ENCODE results near the gene HERC6.
"Not testable (repeated sequence)": the region's sequence is repeated elsewhere in the genome, so short reads cannot be mapped to it uniquely, and the experiment has no call there.

HERC6 gene

GRCh38 chr4:88378691-88379559 lies at the start of gene HERC6:
Gene HERC6, plus strand, starts transcription at chr4:88378852. Its CDS starts 70 bp downstream, at chr4:88378922.
- no peaks in the 10 kb centered on the region for H3K4me1 ChIP-seq (ENCODE audit: control insufficient read depth in 1 of 2, insufficient read depth in 2 of 2, low read length in 2 of 2)
- no peaks in the 10 kb centered on the region for H3K36me3 ChIP-seq (ENCODE audit: control insufficient read depth in 1 of 2, insufficient read depth in 2 of 2, low read length in 2 of 2)
- peak within 1 kb of the TSS; percentile 82 for H3K27ac ChIP-seq (ENCODE audit: low read length)
- no peaks in the 10 kb centered on the region for H3K9me3 ChIP-seq (ENCODE audit: control insufficient read depth in 1 of 2, low read length in 2 of 2)
- H3K27me3 ChIP-seq (ENCODE audit: low read depth, low read length) = no peaks in the 10 kb centered on the region
- H3K4me3 ChIP-seq (ENCODE audit: low read depth in 1 of 2, low read length in 2 of 2) = peak within 1 kb of the TSS; percentile 82 to 97

- Histone ChIP-seq H3K4me1 (ENCODE audit: control insufficient read depth in 1 of 2, insufficient read depth in 2 of 2, low read length in 2 of 2) (no peaks in the 10 kb centered on the region), H3K27me3 (ENCODE audit: low read depth, low read length) (no peaks in the 10 kb centered on the region), H3K4me3 (ENCODE audit: low read depth in 1 of 2, low read length in 2 of 2) (no peak overlapping the region), H3K27ac (ENCODE audit: low read length) (no peak overlapping the region), H3K36me3 (ENCODE audit: control insufficient read depth in 1 of 2, insufficient read depth in 2 of 2, low read length in 2 of 2) (no peaks in the 10 kb centered on the region), H3K9me3 (ENCODE audit: control insufficient read depth in 1 of 2, low read length in 2 of 2) (no peaks in the 10 kb centered on the region)
These were observed 44.8 kb upstream of the HERC6 start for GRCh38 chr4:88333741-88334405.

GRCh38 chr4:88335092-88335665 lies 43.5 kb upstream of the HERC6 start:
- Histone ChIP-seq H3K9me3 (ENCODE audit: control insufficient read depth in 1 of 2, low read length in 2 of 2) (no peaks in the 10 kb centered on the region), H3K36me3 (ENCODE audit: control insufficient read depth in 1 of 2, insufficient read depth in 2 of 2, low read length in 2 of 2) (no peaks in the 10 kb centered on the region), H3K4me1 (ENCODE audit: control insufficient read depth in 1 of 2, insufficient read depth in 2 of 2, low read length in 2 of 2) (no peaks in the 10 kb centered on the region), H3K4me3 (ENCODE audit: low read depth in 1 of 2, low read length in 2 of 2) (no peak overlapping the region), H3K27ac (ENCODE audit: low read length) (no peak overlapping the region), H3K27me3 (ENCODE audit: low read depth, low read length) (no peaks in the 10 kb centered on the region)

- no peak overlapping the region for H3K4me3 ChIP-seq (ENCODE audit: low read depth in 1 of 2, low read length in 2 of 2)
- no peaks in the 10 kb centered on the region for H3K36me3 ChIP-seq (ENCODE audit: control insufficient read depth in 1 of 2, insufficient read depth in 2 of 2, low read length in 2 of 2)
- peaks cover 0 to 7% of the 10 kb centered on the region in 2 donors for H3K4me1 ChIP-seq (ENCODE audit: control insufficient read depth in 1 of 2, insufficient read depth in 2 of 2, low read length in 2 of 2)
- H3K27ac ChIP-seq (ENCODE audit: low read length) = peak overlapping the region; percentile 48
- no peaks in the 10 kb centered on the region for H3K9me3 ChIP-seq (ENCODE audit: control insufficient read depth in 1 of 2, low read length in 2 of 2)
- H3K27me3 ChIP-seq (ENCODE audit: low read depth, low read length) = no peaks in the 10 kb centered on the region
These were observed 37.1 kb upstream of the HERC6 start for GRCh38 chr4:88341227-88342192.

GRCh38 chr4:88346902-88347301 lies 31.8 kb upstream of the HERC6 start:
- not testable (repeated sequence) for H3K27me3 ChIP-seq (ENCODE audit: low read depth, low read length); H3K4me3 ChIP-seq (ENCODE audit: low read depth in 1 of 2, low read length in 2 of 2)

GRCh38 chr4:88348761-88349160 lies 29.9 kb upstream of the HERC6 start:
- not testable (repeated sequence) for H3K4me3 ChIP-seq (ENCODE audit: low read depth in 1 of 2, low read length in 2 of 2); H3K27me3 ChIP-seq (ENCODE audit: low read depth, low read length); H3K9me3 ChIP-seq (ENCODE audit: control insufficient read depth in 1 of 2, low read length in 2 of 2); H3K27ac ChIP-seq (ENCODE audit: low read length); H3K4me1 ChIP-seq (ENCODE audit: control insufficient read depth in 1 of 2, insufficient read depth in 2 of 2, low read length in 2 of 2); H3K36me3 ChIP-seq (ENCODE audit: control insufficient read depth in 1 of 2, insufficient read depth in 2 of 2, low read length in 2 of 2)

More at GRCh38 chr4:88346902-88347301, 31.8 kb upstream of the HERC6 start:
- not testable (repeated sequence) for H3K27ac ChIP-seq (ENCODE audit: low read length); H3K4me1 ChIP-seq (ENCODE audit: control insufficient read depth in 1 of 2, insufficient read depth in 2 of 2, low read length in 2 of 2); H3K36me3 ChIP-seq (ENCODE audit: control insufficient read depth in 1 of 2, insufficient read depth in 2 of 2, low read length in 2 of 2); H3K9me3 ChIP-seq (ENCODE audit: control insufficient read depth in 1 of 2, low read length in 2 of 2)

- no peaks in the 10 kb centered on the region for H3K4me1 ChIP-seq (ENCODE audit: control insufficient read depth in 1 of 2, insufficient read depth in 2 of 2, low read length in 2 of 2)
- peaks cover 0 to 3% of the 10 kb centered on the region in 2 donors for H3K9me3 ChIP-seq (ENCODE audit: control insufficient read depth in 1 of 2, low read length in 2 of 2)
- no peaks in the 10 kb centered on the region for H3K36me3 ChIP-seq (ENCODE audit: control insufficient read depth in 1 of 2, insufficient read depth in 2 of 2, low read length in 2 of 2)
- H3K27ac ChIP-seq (ENCODE audit: low read length) = no peak overlapping the region
- no peaks in the 10 kb centered on the region for H3K27me3 ChIP-seq (ENCODE audit: low read depth, low read length)
- H3K4me3 ChIP-seq (ENCODE audit: low read depth in 1 of 2, low read length in 2 of 2) = no peak overlapping the region
These were observed 27.9 kb upstream of the HERC6 start for GRCh38 chr4:88350786-88351185.

- no peaks in the 10 kb centered on the region for H3K36me3 ChIP-seq (ENCODE audit: control insufficient read depth in 1 of 2, insufficient read depth in 2 of 2, low read length in 2 of 2)
- no peaks in the 10 kb centered on the region for H3K4me1 ChIP-seq (ENCODE audit: control insufficient read depth in 1 of 2, insufficient read depth in 2 of 2, low read length in 2 of 2)
- H3K9me3 ChIP-seq (ENCODE audit: control insufficient read depth in 1 of 2, low read length in 2 of 2) = peaks cover 0 to 3% of the 10 kb centered on the region in 2 donors
- no peak overlapping the region for H3K27ac ChIP-seq (ENCODE audit: low read length)
- no peaks in the 10 kb centered on the region for H3K27me3 ChIP-seq (ENCODE audit: low read depth, low read length)
- H3K4me3 ChIP-seq (ENCODE audit: low read depth in 1 of 2, low read length in 2 of 2) = no peak overlapping the region
These were observed 26.5 kb upstream of the HERC6 start for GRCh38 chr4:88352062-88352740.

GRCh38 chr4:88353324-88353723 lies 25.3 kb upstream of the HERC6 start:
- Histone ChIP-seq H3K36me3 (ENCODE audit: control insufficient read depth in 1 of 2, insufficient read depth in 2 of 2, low read length in 2 of 2) (no peaks in the 10 kb centered on the region), H3K27ac (ENCODE audit: low read length) (no peak overlapping the region), H3K4me1 (ENCODE audit: control insufficient read depth in 1 of 2, insufficient read depth in 2 of 2, low read length in 2 of 2) (no peaks in the 10 kb centered on the region), H3K27me3 (ENCODE audit: low read depth, low read length) (no peaks in the 10 kb centered on the region), H3K9me3 (ENCODE audit: control insufficient read depth in 1 of 2, low read length in 2 of 2) (peaks cover 0 to 3% of the 10 kb centered on the region in 2 donors), H3K4me3 (ENCODE audit: low read depth in 1 of 2, low read length in 2 of 2) (no peak overlapping the region)

GRCh38 chr4:88356771-88357170 lies 21.9 kb upstream of the HERC6 start:
- peaks cover 0 to 3% of the 10 kb centered on the region in 2 donors for H3K9me3 ChIP-seq (ENCODE audit: control insufficient read depth in 1 of 2, low read length in 2 of 2)
- H3K27me3 ChIP-seq (ENCODE audit: low read depth, low read length) = no peaks in the 10 kb centered on the region
- H3K27ac ChIP-seq (ENCODE audit: low read length) = no peak overlapping the region
- H3K4me3 ChIP-seq (ENCODE audit: low read depth in 1 of 2, low read length in 2 of 2) = no peak overlapping the region
- H3K4me1 ChIP-seq (ENCODE audit: control insufficient read depth in 1 of 2, insufficient read depth in 2 of 2, low read length in 2 of 2) = no peaks in the 10 kb centered on the region
- no peaks in the 10 kb centered on the region for H3K36me3 ChIP-seq (ENCODE audit: control insufficient read depth in 1 of 2, insufficient read depth in 2 of 2, low read length in 2 of 2)

Measured in muscle layer of duodenum (tissue), 2 donors.